ENCODE measurements around the gene ANKRD23.
A peak's percentile ranks its signal among the peaks of the same experiment; 100 is the strongest.
"Not testable (repeated sequence)": the region's sequence is repeated elsewhere in the genome, so short reads cannot be mapped to it uniquely, and the experiment has no call there.

ANKRD23 gene

DNA sequence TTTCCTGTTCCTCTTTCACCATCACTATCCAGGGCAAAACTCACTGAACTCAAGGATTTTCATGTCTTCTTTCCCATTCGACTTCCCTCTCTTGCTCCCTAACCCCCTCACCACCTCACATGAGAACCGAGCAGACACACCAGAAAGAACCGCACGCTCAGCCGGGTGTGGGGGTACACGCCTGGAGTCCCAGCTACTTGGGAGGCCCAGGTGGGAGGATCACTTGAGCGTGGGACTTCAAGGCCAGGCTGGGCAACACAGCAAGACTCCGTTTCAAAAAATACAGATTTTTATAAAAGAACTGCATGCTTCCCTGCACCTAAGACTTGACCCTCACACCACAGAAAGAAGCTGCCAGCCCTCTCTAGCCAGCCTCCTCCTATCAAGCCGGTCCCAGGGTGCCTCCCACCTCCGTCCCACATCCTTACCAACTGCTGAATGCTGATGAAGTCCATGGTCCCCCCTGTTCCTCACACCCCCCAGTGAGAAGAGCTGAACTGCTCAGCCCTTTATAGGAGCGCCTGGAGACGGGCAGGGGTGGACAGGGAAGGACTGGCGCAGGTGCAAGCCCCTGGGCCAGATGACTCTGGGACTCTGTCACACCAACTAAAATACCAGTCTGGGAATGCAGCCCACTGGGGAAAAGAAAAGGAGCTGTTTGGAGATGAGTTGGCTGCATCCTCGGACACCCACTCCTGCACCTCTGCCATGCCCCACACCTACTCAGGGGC, at the start of gene ANKRD23:
Gene ANKRD23 (minus strand): TSS at position 484 of the 731 bp plus-strand sequence. CDS start 29 bp downstream, at position 455.
- no peak for DNase-seq

DNA sequence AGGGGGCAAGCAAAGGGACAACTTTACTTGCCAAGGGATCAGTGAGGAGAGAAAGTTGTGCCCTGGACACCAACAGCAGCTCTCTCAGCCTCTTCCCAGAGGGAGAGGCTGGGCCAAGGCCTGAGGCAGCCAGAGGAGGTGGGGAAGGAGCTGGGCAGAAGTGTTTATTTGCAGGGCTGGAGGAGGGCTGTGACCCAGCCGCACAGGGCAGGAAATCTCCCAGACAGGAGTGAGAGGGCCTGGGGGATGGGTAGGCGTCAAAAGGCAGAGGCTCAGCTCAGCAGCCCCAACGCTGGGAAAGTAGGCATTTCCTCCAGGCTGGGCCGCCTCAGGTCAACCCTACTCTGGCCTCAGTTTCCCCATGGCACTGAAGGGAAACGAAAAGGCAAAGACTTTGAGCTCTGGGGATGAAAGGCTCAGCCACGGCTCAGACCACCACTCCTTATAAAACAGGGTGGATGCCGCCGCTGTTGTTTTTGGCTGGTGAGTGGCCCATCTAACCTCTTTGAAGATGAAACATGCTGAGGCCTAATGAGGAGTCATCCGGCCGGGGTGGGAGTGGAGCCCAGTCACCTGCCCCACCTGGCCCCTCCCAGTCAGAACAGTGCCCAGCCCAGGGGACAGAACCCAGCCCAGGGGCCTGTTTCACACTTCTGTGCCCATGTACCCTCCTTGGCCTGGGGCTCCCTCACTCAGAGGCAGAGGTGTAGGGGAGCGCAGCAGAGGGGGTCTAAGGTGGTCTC, 47.9 kb upstream of the ANKRD23 start:
- no peak for DNase-seq

DNA sequence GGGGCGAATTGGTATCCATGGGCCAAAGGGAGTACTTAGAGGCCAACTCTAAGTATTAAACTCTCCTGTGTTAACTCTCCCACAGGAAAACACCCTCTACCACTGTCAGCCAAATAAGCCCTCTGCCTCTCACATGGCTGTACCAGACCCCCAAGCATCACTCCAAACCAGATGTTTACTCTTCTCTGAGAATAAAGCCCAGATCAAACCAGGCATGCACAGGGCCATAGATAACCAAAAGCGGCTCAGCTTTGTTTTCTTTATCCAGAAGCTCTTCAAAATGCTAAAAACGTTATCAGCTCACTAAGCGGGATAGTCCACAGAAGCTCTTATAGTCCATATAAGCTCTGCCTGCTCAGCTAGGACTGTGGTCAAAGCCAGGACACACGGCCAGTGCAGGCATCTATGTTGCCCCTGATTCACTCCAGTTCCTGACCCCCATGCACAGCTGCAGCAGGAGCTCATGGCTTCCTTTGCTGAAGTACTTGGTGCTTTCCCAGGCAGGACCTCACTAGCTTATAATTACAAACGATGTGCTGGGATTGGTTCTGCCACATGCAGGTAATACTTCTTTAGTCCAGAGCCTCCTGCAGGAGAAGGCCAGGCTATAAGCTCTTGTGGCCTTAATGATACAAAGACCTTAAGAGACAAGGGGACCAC, 47.0 kb upstream of the ANKRD23 start:
- DNase-seq = no peak

DNA sequence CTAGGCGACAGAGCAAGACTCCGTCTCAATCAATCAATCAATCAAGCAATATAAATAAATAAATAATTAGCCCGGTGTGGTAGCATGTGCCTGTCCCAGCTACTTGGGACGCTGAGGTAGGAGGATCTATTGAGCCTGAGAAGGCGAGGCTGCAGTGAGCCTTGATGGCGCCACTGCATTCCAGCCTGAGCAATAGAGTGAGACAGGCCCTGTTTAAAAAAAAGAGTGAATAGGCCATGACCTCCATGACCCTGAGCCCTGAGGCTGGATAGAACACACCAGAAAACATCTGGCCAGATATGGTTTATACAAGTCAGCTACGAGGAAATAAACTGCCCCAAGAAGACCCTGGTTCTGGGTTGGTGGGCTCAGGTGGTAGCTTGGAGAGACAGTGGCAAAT, 46.4 kb upstream of the ANKRD23 start:
- DNase-seq = no peak

DNA sequence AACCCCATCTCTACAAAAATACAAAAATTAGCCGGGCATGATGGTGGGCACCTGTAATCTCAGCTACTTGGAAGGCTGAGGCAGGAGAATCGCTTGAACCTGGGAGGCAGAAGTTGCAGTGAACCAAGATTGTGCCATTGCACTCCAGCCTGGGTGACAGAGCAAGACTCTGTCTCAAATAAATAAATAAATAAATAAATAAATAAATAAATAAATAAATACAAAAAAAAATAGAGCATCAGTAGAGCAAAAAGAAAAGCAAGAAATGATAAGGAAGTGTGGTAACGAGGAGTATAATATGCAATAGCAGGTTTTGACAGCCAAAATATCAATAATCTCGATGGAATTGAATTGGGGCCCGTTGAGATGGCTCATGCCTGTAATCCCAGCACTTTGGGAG, 45.7 kb upstream of the ANKRD23 start:
- DNase-seq = not testable (repeated sequence)

DNA sequence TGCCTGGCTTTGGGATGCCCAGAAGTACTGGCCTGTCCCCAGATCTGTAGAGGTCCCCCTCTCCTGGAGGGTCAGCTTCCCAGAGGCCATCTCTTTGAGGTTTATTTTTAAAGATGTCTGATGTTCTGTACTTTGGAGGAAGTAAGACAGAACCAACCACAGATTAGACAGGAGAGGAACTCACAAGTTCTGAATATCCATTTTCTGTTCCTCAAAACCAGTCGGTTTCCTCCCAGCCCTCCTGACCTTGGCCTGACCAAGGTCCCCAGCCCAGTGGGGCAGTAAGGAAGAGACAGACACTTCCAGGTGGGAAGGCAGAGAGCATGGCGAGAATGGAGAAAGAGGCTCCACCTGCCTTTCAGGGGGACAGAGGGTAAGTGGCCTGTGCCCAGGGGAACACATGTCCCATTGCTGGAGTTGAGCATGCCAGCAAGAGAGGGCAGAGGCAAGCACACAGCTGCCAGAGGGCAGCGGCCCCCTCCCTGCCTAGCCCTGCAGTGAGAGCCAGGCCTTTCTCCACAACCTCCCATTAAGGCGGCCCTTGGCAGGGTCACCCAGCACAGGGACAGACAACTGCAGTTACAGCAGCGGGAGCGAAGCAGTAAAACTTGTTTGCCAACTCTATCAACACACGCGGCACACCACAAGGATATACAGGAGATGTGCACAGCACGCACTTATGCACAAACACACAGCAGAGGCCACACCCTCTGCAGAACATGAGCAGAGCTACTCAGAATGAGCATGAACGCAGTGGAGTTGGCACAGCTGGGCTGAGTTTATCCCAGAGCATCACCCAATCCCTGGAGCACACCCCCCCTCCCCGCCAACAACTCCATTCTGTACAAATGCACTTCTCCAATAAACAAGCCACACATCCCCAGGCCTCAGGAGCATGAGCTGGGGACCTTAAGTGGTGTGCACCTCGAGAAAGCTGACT, 44.5 kb upstream of the ANKRD23 start:
- peak; percentile 65 for DNase-seq

DNA sequence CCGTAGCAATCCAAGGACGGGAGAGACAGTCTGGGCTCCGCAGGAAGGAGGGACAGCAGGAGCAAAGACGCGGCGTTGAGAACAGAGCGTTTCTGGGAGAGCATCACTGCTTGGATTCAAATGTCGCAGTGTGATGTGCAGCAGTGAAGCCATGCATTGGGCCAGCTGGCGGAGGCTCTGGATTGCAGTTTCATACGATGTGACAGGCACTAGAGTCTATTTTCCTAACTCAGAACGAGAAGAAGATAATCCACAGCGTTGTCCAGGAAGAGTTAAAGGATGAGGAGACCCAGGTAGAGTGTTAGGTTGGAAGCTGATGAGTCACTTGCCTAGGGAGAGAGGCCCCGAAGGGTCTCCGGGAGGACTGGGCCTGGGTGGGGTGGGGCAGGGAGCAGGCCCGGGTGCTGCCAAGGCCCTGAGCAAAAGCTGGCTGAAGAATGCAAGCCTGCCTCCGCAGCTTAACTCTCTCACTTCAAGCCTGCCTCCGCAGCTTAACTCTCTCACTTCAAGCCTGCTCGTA, 43.7 kb upstream of the ANKRD23 start:
- no peak for DNase-seq

DNA sequence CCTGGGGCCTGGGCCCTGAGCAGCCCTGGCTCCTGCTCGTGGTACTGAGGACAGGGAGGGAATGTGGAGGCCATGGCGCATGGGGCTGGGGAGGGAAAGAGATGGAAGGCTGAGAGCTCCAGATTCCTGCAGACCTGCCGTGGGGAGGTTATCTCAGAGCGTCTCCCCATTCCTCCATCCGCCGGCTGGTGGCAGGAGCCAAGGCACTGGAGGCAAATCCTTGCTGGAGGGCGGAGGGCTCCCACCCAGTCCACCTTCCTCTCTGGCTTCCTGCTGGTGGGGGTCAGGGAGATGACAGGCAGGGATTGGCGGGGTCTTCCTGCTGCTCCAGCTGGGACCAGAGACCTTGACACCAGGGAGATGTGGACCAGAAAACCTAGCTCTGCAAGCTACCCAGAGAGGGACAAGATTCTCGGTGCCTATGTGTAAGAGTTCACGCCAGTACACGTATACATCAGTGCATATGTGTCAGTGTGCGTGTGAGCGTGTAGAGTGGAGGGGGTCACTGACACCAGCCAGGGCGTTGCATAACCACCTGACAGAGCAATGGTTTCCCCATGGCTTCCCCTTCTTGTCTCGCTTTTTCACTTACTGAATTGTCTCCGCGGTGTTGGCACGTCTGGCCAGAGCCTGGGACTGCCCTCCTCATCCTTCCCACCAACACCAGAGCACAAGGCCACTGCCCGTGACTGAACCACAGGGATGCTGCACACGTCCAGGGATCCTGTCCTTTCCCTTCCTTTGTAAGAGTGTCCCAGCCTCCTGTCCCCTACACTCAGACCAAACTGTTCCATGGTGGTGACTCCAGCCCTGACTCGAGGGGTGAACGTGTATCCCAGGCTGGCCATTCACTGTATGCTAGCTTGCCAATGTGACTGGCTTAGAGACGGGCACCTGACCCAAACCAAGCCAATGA, 41.9 kb upstream of the ANKRD23 start:
- no peak for DNase-seq

DNA sequence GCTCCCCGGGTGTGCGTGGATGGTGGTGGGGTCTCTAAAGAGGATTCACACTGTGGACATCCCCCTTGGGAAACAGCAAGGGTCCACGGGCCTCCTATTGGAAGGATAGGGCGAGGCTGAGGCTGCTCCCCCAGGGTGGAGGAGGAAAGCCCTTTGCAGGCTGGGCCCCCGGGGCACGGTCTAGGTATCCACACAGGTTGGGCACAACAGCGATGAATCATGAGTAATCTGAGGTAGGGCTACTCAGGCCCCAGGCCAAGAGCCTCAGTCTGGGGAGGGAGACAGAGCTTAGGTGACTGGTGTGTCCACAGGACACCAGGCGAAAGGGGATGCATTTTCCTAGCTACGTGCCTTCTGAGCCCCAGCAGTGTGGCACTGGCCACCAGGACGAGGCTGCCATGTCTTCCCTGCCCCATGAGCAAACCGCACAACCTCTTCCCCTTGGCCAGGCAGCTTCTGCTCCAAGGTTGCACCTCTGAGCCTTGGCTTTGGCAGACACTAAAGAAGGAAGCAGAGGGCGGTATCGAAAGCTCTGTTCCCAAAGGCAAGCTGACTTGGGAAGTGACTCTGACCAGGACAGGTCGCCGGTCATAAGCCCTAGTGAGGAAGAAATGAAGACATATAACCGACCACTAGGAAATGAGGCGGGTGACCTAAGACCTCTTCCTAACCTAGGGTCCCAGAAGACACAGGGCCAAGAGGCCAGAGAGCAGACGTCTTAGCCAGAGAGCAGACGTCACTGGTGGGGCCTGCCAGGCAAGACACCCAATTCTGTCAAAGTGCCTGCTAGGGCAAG, 40.7 kb upstream of the ANKRD23 start:
- DNase-seq = no peak

DNA sequence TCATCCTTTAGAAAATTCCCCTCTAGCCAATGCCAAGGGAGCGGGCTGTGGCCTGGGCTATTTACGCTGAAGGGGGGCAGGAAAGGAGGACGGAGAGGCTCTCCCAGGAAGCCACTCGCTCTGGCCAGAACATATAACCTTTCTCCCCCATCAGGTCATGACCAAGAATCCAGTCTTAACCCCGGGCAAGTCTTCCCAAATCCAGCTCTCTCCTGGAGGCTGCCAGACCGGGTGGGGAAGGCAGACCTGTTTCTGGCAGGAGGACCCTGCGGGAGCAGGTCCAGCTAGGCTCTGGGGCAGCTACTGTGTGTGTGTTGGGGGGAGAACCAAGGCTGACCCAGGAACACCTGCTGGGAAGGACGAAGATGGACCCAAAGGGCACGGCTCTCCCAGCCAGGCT, 39.5 kb upstream of the ANKRD23 start:
- no peak for DNase-seq

DNA sequence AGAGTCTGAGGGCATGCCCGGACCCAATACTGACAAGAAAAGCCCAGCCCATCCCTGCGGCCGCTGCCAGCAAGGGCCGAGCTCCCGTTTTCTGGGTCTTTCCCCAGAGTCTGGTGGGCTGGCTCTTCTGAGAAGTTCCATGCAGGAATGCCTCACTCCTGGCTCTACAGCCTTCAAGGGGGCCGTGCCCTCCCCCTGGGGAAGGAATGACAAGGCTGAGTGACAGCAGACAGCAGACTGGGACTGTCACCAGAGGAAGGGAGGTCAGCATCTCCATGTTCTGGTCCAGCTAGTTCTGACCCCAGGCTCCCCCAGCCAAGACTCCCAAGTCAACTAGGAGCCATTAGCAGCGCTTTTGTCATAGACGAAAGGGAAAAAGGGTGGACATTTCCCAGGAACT, 39.1 kb upstream of the ANKRD23 start:
- DNase-seq = no peak

DNA sequence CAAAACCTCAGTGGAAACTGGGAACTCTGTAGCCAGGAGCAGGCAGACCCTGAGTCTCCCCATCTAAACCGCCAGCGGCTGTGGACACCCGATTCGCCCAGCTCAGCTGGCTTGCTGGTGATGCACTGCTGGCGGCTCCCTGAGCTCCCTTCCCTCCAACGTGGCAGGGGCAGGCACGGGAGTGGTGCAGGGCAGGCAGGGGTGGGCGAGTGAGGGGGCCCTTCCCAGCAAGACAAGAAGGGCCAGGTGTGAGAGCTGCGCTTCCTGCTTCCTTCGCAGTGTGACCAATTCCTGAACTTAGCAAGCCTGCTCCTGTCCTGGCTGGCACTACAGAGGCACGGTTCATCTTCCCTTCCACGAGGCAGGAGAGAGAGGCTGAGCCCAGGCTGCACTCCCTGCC, 38.4 kb upstream of the ANKRD23 start:
- DNase-seq = no peak

DNA sequence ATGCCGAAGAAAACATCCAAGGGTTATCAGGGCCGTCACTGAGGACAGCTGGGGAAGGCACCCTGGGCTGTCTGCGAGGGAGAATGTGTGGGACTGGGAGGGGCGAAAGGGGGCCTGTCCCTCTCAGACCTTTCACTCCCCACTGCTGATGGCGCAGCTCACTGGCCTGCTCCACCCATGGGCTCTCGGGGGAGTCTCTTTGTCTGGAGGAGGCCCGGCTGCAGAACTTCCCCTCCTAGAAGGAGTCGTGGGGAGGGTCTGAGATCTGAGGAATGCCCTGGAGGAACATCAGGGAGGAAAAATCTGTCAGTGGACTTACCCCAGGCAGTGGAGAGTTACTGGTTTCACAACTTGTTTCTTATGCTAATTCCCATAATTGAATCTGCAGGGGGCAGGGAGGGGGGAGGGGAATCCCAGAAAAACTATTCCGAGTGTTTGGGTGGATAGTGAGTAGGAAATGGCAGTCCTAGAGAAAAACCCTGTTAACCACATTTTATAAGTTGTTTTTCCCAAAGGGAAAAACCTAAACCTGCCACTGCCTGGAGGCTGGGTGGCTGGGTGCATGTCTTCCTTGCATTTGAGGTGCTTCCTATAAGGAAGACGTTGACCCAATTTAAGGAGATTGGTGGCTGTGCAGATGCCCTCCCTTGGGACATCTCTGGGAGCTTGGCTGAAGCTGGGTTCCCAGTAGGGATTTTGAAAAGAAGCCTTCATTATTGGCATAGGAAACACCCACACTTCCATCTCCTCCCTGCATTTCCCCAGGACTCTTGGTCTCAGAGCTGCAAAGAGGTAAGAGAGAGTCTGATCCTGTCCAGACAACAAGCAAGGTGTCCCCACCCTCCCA, 37.8 kb upstream of the ANKRD23 start:
- no peak for DNase-seq

DNA sequence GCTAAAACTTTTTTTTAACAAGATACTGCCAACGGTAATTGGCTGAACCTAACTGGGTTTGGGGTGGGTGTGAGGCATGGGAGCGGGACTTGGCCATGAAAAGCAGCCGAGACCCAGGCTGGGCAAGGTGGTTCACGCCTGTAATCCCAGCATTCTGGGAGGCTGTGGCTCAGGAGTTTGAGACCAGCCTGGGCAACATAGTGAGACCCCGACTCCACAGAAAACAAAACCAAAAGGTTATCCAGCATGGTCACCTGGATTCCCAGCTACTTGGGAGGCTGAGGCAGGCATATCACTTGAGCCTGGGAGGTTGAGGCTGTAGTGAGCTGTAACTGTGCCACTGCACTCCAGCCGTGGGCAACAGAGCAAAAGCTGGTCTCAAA, 37.1 kb upstream of the ANKRD23 start:
- no peak for DNase-seq

DNA sequence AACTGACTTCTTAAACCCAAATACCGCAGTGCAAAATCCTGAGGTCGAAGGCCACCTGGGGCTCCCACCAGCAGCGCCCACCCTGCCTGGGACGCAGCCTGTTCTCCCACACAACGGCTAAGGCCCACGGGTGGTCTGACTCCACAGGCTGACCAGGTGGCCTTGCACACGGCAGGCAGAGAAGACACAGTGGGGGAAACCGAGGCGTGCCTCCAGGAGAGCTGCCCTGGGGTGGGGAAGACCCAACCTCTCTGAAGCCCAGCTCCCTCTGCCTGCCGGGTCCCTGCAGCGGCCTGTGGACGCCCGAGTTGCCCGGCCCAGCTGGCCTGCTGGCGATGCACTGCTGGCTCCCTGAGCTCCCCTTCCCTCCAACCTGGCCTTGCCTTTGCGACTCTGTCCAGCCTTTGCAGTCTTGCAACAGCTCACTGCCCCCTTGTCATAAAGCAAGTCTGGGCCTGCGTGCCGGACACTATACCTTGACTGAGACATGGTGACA, 35.8 kb upstream of the ANKRD23 start:
- DNase-seq = no peak

DNA sequence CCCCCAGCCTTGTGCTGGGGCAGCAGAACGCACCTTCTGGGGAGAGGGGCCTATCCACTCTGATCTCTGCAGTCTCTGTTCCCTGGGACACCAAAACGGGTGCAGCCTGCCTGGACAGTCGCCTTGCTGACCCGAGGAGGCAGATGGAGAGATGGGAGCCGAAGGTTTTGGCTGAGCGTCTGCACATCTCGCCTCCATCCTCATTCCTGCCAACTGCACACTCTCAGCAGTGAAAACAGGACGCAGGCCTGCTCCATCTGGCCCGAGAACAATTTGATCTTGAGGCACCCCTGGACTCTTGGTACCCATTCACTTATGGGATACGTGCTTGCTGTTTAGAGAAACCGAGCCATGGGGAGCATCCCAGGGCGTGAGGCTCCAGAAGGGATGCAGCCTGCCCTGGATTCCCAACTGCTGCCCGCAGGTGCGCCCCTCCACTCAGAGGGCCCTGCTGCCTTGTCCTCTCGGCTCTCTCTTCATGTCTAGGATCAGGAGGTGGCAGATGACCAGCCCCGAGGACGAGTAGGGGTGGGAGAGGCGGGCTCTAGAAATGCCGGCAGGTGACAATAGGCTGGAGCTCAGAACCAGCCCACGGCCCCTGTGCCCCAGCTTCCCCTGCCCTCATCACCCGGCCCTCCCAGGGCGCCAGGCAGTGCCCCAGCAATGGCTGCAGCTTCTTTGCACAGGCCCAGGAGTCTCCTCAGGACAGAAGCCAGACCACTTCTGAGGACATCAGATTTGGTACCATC, 35.1 kb upstream of the ANKRD23 start:
- DNase-seq = no peak

DNA sequence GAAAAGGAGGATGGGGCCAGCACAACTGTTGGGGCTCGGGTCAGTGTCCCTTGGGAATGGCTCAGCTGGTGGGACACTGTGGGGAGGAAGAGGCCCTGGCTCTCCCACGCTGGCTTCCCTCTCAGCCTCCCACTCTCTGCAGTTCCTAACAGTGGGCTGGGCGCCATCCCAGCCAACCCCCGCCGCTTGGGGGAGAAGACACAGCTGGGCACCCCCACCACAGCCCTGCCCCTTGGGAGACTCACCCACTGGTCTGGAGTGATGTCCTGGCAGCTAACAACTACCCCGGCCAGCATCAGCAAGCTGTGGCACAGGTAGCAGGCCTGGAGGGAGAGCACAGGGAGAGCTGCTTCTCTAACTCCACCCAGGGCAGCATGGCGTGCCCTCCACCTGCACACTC, 34.4 kb upstream of the ANKRD23 start:
- DNase-seq = no peak

DNA sequence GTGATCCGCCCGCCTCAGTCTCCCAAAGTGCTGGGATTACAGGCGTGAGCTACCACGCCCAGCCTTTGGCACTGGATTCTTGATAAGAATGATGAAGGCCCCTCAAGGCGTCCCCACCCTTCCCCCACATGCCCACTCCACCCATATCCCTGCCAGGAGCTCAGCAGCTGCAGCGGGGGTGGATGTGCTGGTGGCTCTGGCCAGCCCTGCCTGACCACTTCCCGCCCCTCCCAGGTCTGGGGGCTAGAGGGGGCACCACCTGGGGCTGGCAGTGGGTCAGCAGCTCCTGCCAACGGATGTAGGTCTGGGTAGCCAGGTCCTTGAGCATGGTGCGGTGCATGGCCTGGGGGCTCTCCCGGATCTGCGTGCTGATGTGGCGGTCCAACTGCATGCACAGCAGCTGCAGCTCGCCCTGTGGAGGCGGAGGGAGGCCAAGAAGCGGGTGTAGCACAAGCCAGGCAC, 33.8 kb upstream of the ANKRD23 start:
- no peak for DNase-seq

DNA sequence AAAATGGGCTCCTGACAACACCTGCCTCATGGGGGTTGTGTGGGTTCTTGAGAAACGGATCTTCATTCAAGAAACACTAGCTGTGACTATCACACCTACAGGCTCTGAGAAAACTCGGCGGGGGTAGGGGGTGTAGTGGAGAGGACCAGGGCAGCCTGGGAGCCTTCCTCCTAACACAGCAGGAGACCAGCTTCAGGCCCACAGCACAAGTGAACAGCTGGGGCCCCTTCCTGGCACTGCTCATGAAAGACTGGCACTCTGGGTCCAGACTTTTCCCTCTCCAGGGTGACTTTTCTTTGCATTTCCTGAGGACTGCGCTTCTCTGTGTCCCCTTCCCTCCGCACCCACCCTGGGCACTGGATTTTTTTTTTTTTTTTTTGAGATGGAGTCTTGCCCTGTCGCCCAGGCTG, 33.2 kb upstream of the ANKRD23 start:
- no peak for DNase-seq

All from NCI-H774 (cell line).